SK-N-SH treated with all-trans-retinoic acid at 6 μM for 48 hours (cell line): Measurements from ENCODE around the gene NR5A2.

Experiments used
- ATAC-seq: fragments of 200-7000 bp; cut with Tn5 transposase; 3 replicates; pipeline ENCODE4 v1.9.1; 2020; ENCODE audit warnings: mild to moderate bottlenecking, moderate library complexity
- ARNTL ChIP-seq: fragments of 450-650 bp; formaldehyde crosslinking; IDR thresholded peaks from 2 replicates; pipeline ENCODE4 v1.5.0; 2020; ENCODE audit warnings: low read depth, mild to moderate bottlenecking, moderate library complexity, borderline replicate concordance
- BACH2 ChIP-seq: fragments of 250-450 bp; sonication (Bioruptor Pico); IDR thresholded peaks from 2 replicates; pipeline ENCODE4 v1.9.0; 2021; ENCODE audit warnings: mild to moderate bottlenecking, borderline replicate concordance
- CSDC2 ChIP-seq: fragments of 250-450 bp; sonication (Bioruptor Pico); IDR thresholded peaks from 2 replicates; pipeline ENCODE4 v1.5.0; 2020; ENCODE audit warnings: mild to moderate bottlenecking, moderate library complexity
- GLIS3 ChIP-seq: fragments of 250-450 bp; sonication (Bioruptor Pico); IDR thresholded peaks from 2 replicates; pipeline ENCODE4 v1.5.0; 2020; ENCODE audit warnings: mild to moderate bottlenecking, moderate library complexity
- ISL1 ChIP-seq: fragments of 250-450 bp; sonication (Bioruptor Pico); IDR thresholded peaks from 2 replicates; pipeline ENCODE4 v2.1.2; 2022; ENCODE audit warnings: mild to moderate bottlenecking, moderate library complexity
- OSR1 ChIP-seq: fragments of 250-450 bp; sonication (Bioruptor Pico); IDR thresholded peaks from 2 replicates; pipeline ENCODE4 v1.8.0; 2022; ENCODE audit warnings: moderate library complexity, mild to moderate bottlenecking, inconsistent platforms
- PPARA ChIP-seq: fragments of 250-450 bp; sonication (Bioruptor Pico); IDR thresholded peaks from 2 replicates; pipeline ENCODE4 v1.5.0; 2020; ENCODE audit warnings: mild to moderate bottlenecking, borderline replicate concordance
- RARB ChIP-seq: fragments of 250-450 bp; sonication (Bioruptor Pico); IDR thresholded peaks from 2 replicates; pipeline ENCODE4 v1.8.0; 2021; ENCODE audit warnings: mild to moderate bottlenecking, moderate library complexity
- SNAI2 ChIP-seq: fragments of 250-450 bp; sonication (Bioruptor Pico); IDR thresholded peaks from 2 replicates; pipeline ENCODE4 v1.5.0; 2020; ENCODE audit warnings: mild to moderate bottlenecking, moderate library complexity
- TCF4 ChIP-seq: fragments of 250-450 bp; sonication (Bioruptor Pico); IDR thresholded peaks from 2 replicates; pipeline ENCODE4 v1.8.0; 2021; ENCODE audit warnings: mild to moderate bottlenecking, moderate library complexity, borderline replicate concordance
- TOX ChIP-seq: fragments of 250-450 bp; sonication (Bioruptor Pico); IDR thresholded peaks from 2 replicates; pipeline ENCODE4 v1.8.0; 2021; ENCODE audit warnings: mild to moderate bottlenecking, moderate library complexity, borderline replicate concordance
- ZC3H10 ChIP-seq: fragments of 250-450 bp; sonication (Bioruptor Pico); IDR thresholded peaks from 2 replicates; pipeline ENCODE4 v1.5.1; 2021; ENCODE audit warnings: mild to moderate bottlenecking, moderate library complexity
- ZFP3 ChIP-seq: fragments of 250-450 bp; sonication (Bioruptor Pico); IDR thresholded peaks from 2 replicates; pipeline ENCODE4 v1.5.0; 2020; ENCODE audit warnings: mild to moderate bottlenecking, moderate library complexity
- ZFP30 ChIP-seq: fragments of 450-650 bp; formaldehyde crosslinking; IDR thresholded peaks from 2 replicates; pipeline ENCODE4 v1.5.0; 2022; ENCODE audit warnings: mild to moderate bottlenecking, moderate library complexity
- ZNF70 ChIP-seq: fragments of 450-650 bp; formaldehyde crosslinking; IDR thresholded peaks from 2 replicates; pipeline ENCODE4 v1.5.0; 2020; ENCODE audit warnings: mild to moderate bottlenecking, moderate library complexity
- ZNF8 ChIP-seq: fragments of 450-650 bp; formaldehyde crosslinking; IDR thresholded peaks from 2 replicates; pipeline ENCODE4 v1.5.0; 2020; ENCODE audit warnings: mild to moderate bottlenecking, moderate library complexity
- TF ChIP-seq, protein P1 (sequence below): fragments of 250-450 bp; sonication (Bioruptor Pico); IDR thresholded peaks from 2 replicates; pipeline ENCODE4 v1.8.0; 2020; ENCODE audit warnings: mild to moderate bottlenecking, moderate library complexity, borderline replicate concordance
- TF ChIP-seq, protein P2 (sequence below): fragments of 250-450 bp; sonication (Bioruptor Pico); IDR thresholded peaks from 2 replicates; pipeline ENCODE4 v1.8.0; 2021; ENCODE audit warnings: low read depth, mild to moderate bottlenecking, moderate library complexity, borderline replicate concordance
- TF ChIP-seq, protein P3 (sequence below): fragments of 250-450 bp; sonication (Bioruptor Pico); IDR thresholded peaks from 2 replicates; pipeline ENCODE4 v1.5.1; 2020; ENCODE audit warnings: low read depth, mild to moderate bottlenecking, moderate library complexity
- TF ChIP-seq, protein P4 (sequence below): fragments of 250-450 bp; sonication (Bioruptor Pico); IDR thresholded peaks from 2 replicates; pipeline ENCODE4 v1.5.0; 2020; ENCODE audit warnings: mild to moderate bottlenecking, moderate library complexity
- TF ChIP-seq, protein P5 (sequence below): fragments of 250-450 bp; sonication (Bioruptor Pico); IDR thresholded peaks from 2 replicates; pipeline ENCODE4 v1.5.1; 2021; ENCODE audit warnings: mild to moderate bottlenecking, moderate library complexity

The NR5A2 gene

DNA sequence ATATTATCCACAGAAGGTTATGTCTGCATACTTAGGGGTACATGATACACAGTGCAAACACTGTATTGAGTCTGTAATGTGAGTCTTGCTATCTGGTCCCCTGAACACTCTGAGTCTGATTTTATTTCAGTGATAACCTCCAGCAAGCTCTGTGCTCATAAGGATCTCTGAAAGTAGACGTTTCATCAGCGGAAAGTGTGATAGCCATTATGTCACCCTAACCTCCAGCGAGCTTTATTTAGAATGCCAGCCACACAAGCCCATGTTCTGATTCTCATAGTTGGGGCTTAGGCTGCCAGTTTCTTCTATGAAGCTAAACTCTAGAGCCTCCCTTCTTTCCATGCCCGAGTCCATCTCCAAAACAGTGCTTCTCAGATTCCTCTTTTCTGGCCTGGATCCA lies 3.3 kb downstream of the NR5A2 start:
- ATAC-seq, result no peak
- TF ChIP-seq ZNF8 (no peak), ZFP3 (CRISPR knock-in tag) (no peak), PPARA (CRISPR knock-in tag) (no peak)
- TF ChIP-seq, all 23 proteins: peak for 0

DNA sequence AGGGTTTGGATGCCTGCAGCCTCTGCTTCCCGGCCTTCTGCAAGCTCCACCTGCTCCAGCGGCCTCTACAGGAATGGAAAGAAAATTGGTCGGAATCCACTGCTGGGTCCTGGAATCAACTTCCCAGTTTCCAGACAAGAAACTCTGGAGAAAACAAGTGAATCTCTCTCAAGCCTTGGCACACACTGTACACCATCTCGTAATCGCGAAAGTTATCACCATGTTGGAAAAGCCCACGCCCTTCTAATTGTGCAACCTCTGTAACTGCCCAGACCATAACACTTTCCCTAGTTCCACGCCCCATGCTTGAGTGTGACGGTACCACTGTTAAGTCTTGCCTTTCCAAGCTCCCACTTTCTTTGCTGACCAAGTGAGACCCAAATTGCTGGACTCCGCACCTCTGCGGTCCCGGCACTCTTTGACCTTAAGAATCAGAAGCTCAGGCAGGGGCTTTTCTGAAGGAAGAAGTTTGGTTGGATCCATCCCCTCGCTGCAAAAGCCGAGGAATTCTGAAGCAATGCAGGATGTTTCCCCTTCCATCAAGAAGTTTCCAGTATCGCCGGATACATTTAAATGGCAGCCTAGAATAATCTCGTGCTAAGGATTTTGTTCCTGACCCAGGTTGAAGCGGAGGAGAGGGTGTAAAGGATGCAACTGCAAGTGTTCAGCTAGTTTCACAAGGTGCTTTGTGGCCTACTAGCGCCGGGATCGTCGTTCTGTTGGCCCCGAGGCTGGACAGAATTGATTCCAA lies 6.2 kb downstream of the NR5A2 start:
- TF ChIP-seq ISL1 (no peak), BACH2 (CRISPR knock-in tag) (no peak), TOX (CRISPR knock-in tag) (no peak), RARB (CRISPR knock-in tag) (no peak), ZFP30 (CRISPR knock-in tag) (no peak), ZC3H10 (CRISPR knock-in tag) (no peak), ARNTL (no peak), GLIS3 (CRISPR knock-in tag) (no peak), TCF4 (CRISPR knock-in tag) (no peak), ZNF70 (CRISPR knock-in tag) (no peak), PPARA (CRISPR knock-in tag) (no peak), ZNF8 (no peak), CSDC2 (CRISPR knock-in tag) (no peak)
- TF ChIP-seq, protein P1, sequence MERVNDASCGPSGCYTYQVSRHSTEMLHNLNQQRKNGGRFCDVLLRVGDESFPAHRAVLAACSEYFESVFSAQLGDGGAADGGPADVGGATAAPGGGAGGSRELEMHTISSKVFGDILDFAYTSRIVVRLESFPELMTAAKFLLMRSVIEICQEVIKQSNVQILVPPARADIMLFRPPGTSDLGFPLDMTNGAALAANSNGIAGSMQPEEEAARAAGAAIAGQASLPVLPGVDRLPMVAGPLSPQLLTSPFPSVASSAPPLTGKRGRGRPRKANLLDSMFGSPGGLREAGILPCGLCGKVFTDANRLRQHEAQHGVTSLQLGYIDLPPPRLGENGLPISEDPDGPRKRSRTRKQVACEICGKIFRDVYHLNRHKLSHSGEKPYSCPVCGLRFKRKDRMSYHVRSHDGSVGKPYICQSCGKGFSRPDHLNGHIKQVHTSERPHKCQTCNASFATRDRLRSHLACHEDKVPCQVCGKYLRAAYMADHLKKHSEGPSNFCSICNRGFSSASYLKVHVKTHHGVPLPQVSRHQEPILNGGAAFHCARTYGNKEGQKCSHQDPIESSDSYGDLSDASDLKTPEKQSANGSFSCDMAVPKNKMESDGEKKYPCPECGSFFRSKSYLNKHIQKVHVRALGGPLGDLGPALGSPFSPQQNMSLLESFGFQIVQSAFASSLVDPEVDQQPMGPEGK (CRISPR knock-in tag), result no peak
- TF ChIP-seq, protein P2, sequence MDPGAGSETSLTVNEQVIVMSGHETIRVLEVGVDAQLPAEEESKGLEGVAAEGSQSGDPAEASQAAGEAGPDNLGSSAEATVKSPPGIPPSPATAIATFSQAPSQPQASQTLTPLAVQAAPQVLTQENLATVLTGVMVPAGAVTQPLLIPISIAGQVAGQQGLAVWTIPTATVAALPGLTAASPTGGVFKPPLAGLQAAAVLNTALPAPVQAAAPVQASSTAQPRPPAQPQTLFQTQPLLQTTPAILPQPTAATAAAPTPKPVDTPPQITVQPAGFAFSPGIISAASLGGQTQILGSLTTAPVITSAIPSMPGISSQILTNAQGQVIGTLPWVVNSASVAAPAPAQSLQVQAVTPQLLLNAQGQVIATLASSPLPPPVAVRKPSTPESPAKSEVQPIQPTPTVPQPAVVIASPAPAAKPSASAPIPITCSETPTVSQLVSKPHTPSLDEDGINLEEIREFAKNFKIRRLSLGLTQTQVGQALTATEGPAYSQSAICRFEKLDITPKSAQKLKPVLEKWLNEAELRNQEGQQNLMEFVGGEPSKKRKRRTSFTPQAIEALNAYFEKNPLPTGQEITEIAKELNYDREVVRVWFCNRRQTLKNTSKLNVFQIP (CRISPR knock-in tag), result no peak
- peak; percentile 5; the same call in 1 of the 3 replicates for ATAC-seq

DNA sequence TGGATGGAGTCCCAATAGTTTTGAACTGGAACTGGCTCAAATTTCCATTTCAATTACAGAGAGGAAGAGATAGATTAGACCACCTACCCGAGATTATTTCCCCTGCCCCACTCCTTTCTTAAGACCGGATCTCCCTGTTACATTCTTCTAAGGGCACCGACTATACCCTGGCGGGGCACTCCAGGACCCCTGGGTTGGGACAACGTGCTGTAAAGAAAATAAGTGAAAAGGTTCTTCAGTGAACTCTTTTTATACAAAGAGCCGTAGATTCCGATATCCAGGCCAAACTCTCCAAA lies 6.7 kb downstream of the NR5A2 start:
- no peak for ATAC-seq
- TF ChIP-seq GLIS3 (CRISPR knock-in tag) (no peak), ZC3H10 (CRISPR knock-in tag) (no peak), CSDC2 (CRISPR knock-in tag) (no peak), ARNTL (no peak), ZFP30 (CRISPR knock-in tag) (no peak)
- TF ChIP-seq, all 23 proteins: peak for 0

DNA sequence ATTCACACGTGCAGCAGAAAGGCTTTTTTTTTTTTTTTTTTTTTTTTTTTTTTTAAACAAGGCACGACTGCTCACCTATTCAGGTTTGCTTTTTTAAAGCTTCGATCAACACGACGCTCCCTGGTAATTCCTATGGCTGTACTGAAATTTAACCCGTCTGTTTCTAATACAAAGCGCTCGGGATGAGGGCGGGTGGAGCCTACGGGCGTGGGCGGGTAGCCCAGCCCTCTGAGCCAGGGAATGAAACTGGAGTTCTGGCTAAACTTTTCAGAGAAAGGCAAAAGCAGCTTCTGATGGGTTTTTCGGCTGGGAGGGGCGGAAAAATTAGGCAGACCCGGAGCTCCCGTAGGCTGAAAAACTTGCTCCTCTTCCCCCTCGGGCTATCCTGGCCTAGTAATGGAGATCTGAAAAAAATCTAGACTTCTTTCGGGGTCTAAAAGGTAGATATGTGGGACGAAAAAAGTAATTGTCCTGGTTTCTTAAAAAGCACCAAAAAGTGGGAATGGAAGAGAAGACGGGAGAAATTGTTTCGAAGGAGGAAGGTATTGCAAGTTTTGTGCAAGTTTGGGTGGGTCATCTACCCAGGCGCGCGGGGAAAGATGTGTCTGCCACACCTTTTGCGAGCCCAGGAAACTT lies 7.4 kb downstream of the NR5A2 start:
- TF ChIP-seq, protein P3, sequence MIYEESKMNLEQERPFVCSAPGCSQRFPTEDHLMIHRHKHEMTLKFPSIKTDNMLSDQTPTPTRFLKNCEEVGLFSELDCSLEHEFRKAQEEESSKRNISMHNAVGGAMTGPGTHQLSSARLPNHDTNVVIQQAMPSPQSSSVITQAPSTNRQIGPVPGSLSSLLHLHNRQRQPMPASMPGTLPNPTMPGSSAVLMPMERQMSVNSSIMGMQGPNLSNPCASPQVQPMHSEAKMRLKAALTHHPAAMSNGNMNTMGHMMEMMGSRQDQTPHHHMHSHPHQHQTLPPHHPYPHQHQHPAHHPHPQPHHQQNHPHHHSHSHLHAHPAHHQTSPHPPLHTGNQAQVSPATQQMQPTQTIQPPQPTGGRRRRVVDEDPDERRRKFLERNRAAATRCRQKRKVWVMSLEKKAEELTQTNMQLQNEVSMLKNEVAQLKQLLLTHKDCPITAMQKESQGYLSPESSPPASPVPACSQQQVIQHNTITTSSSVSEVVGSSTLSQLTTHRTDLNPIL (CRISPR knock-in tag), result no peak
- TF ChIP-seq BACH2 (CRISPR knock-in tag), result no peak
- TF ChIP-seq, protein P2 (CRISPR knock-in tag), result no peak
- no peak for TF ChIP-seq ZFP30 (CRISPR knock-in tag)
- TF ChIP-seq ZNF70 (CRISPR knock-in tag), result no peak
- no peak for TF ChIP-seq TOX (CRISPR knock-in tag)
- TF ChIP-seq, protein P4, sequence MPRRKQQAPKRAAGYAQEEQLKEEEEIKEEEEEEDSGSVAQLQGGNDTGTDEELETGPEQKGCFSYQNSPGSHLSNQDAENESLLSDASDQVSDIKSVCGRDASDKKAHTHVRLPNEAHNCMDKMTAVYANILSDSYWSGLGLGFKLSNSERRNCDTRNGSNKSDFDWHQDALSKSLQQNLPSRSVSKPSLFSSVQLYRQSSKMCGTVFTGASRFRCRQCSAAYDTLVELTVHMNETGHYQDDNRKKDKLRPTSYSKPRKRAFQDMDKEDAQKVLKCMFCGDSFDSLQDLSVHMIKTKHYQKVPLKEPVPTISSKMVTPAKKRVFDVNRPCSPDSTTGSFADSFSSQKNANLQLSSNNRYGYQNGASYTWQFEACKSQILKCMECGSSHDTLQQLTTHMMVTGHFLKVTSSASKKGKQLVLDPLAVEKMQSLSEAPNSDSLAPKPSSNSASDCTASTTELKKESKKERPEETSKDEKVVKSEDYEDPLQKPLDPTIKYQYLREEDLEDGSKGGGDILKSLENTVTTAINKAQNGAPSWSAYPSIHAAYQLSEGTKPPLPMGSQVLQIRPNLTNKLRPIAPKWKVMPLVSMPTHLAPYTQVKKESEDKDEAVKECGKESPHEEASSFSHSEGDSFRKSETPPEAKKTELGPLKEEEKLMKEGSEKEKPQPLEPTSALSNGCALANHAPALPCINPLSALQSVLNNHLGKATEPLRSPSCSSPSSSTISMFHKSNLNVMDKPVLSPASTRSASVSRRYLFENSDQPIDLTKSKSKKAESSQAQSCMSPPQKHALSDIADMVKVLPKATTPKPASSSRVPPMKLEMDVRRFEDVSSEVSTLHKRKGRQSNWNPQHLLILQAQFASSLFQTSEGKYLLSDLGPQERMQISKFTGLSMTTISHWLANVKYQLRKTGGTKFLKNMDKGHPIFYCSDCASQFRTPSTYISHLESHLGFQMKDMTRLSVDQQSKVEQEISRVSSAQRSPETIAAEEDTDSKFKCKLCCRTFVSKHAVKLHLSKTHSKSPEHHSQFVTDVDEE (CRISPR knock-in tag), result no peak
- TF ChIP-seq GLIS3 (CRISPR knock-in tag), result no peak
- no peak for TF ChIP-seq ISL1
- TF ChIP-seq SNAI2 (CRISPR knock-in tag), result no peak
- TF ChIP-seq, protein P5, sequence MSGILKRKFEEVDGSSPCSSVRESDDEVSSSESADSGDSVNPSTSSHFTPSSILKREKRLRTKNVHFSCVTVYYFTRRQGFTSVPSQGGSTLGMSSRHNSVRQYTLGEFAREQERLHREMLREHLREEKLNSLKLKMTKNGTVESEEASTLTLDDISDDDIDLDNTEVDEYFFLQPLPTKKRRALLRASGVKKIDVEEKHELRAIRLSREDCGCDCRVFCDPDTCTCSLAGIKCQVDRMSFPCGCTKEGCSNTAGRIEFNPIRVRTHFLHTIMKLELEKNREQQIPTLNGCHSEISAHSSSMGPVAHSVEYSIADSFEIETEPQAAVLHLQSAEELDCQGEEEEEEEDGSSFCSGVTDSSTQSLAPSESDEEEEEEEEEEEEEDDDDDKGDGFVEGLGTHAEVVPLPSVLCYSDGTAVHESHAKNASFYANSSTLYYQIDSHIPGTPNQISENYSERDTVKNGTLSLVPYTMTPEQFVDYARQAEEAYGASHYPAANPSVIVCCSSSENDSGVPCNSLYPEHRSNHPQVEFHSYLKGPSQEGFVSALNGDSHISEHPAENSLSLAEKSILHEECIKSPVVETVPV, result no peak
- no peak for TF ChIP-seq OSR1 (CRISPR knock-in tag)
- ATAC-seq, result peak; percentile 16; the same call in 1 of the 3 replicates
